DMS114 treated with DMSO at 0.1 percent for 48 hours (cell line): ENCODE results near the gene KPNA2.
"Not testable (repeated sequence)": the region's sequence is repeated elsewhere in the genome, so short reads cannot be mapped to it uniquely, and the experiment has no call there.

ENCODE experiments used
- DNase-seq: peaks from one replicate; lab custom pipeline; 2025; ENCODE audit not compliant: unreplicated experiment; lab: John Stamatoyannopoulos, UW

Gene KPNA2

GRCh38 chr17:68035523-68036303, at the start of gene KPNA2:
KPNA2 (plus strand) TSS chr17:68035735; CDS start chr17:68037133, 1,398 bp downstream.
- peak; percentile 96 for DNase-seq

GRCh38 chr17:67990909-67991308, 44.6 kb upstream of the KPNA2 start:
- DNase-seq: no peak

GRCh38 chr17:67992548-67993152, 42.9 kb upstream of the KPNA2 start:
- no peak for DNase-seq

GRCh38 chr17:67993153-67993997, 42.2 kb upstream of the KPNA2 start:
- DNase-seq: peak; percentile 59

GRCh38 chr17:67993998-67994361, 41.6 kb upstream of the KPNA2 start:
- DNase-seq: no peak

- no peak for DNase-seq
Measured at GRCh38 chr17:67994817-67995569, 40.5 kb upstream of the KPNA2 start.

GRCh38 chr17:67995570-67996263, 39.8 kb upstream of the KPNA2 start:
- DNase-seq: no peak

GRCh38 chr17:67996301-67997171, 39.0 kb upstream of the KPNA2 start, which contains the start of gene C17orf58:
C17orf58 (minus strand) TSS chr17:67996469; CDS start chr17:67996198, 271 bp downstream.
- DNase-seq: not testable (repeated sequence)

- no peak for DNase-seq
Measured at GRCh38 chr17:67998466-67998865, 37.1 kb upstream of the KPNA2 start.

GRCh38 chr17:67999291-67999911, 36.1 kb upstream of the KPNA2 start:
- DNase-seq: no peak

GRCh38 chr17:68004201-68004600, 31.3 kb upstream of the KPNA2 start:
- DNase-seq: no peak

- no peak for DNase-seq
Measured at GRCh38 chr17:68006797-68007196, 28.7 kb upstream of the KPNA2 start.

- no peak for DNase-seq
Measured at GRCh38 chr17:68011199-68011665, 24.3 kb upstream of the KPNA2 start.

- no peak for DNase-seq
Measured at GRCh38 chr17:68013385-68013784, 22.1 kb upstream of the KPNA2 start.

- no peak for DNase-seq
Measured at GRCh38 chr17:68015081-68015723, 20.3 kb upstream of the KPNA2 start.

GRCh38 chr17:68016838-68017237, 18.7 kb upstream of the KPNA2 start:
- DNase-seq: no peak

GRCh38 chr17:68018493-68018892, 17.0 kb upstream of the KPNA2 start:
- not testable (repeated sequence) for DNase-seq

- no peak for DNase-seq
Measured at GRCh38 chr17:68019336-68019674, 16.2 kb upstream of the KPNA2 start.
